GM12878 (cell line): ENCODE results near the gene LTBP3. TPM values are rescaled to one million over a fixed set of nuclear protein-coding genes. Genes with fewer than 3 reads are reported as not detected.

ENCODE experiments used
- ATF2 ChIP-seq: IDR thresholded peaks from 2 replicates; pipeline ENCODE4 v1.6.1; 2012; ENCODE audit warnings: low read length, inconsistent platforms
- BACH1 ChIP-seq: fragments of 450-650 bp; IDR thresholded peaks from 2 replicates; pipeline ENCODE4 v1.6.1; 2017; ENCODE audit warnings: mild to moderate bottlenecking, borderline replicate concordance
- BCL3 ChIP-seq: IDR thresholded peaks from 2 replicates; pipeline ENCODE4 v1.6.1; 2011; ENCODE audit warnings: borderline replicate concordance, low read depth, mild to moderate bottlenecking, moderate library complexity, low read length; ENCODE audit not compliant: insufficient read depth, poor library complexity, severe bottlenecking
- CBX3 ChIP-seq: fragments of 200-600 bp; sonication (generic); IDR thresholded peaks from 2 replicates; pipeline ENCODE4 v1.6.1; 2016; ENCODE audit warnings: low read depth, borderline replicate concordance
- CEBPB ChIP-seq, 2 experiments: fragments of 150-350 bp in 1 of 2; IDR thresholded peaks; 2 replicates each; pipeline ENCODE4 v1.6.1; 2012 to 2014; ENCODE audit warnings: low read depth in 2 of 2, low read length in 2 of 2, borderline replicate concordance in 1 of 2, inconsistent platforms in 1 of 2
- CEBPZ ChIP-seq: fragments of 150-350 bp; IDR thresholded peaks from 2 replicates; pipeline ENCODE4 v1.6.1; 2016; ENCODE audit warnings: low read depth, low read length
- CREB1 ChIP-seq: IDR thresholded peaks from 2 replicates; pipeline ENCODE4 v1.6.1; 2012; ENCODE audit warnings: low read depth, mild to moderate bottlenecking, inconsistent platforms
- MAX ChIP-seq: IDR thresholded peaks from 2 replicates; pipeline ENCODE4 v1.6.1; 2012; ENCODE audit warnings: low read depth, low read length, improper control_type of control experiment
- NKRF ChIP-seq: fragments of 450-650 bp; conservative IDR thresholded peaks from 2 replicates; pipeline ENCODE4 v1.6.1; 2017; ENCODE audit warnings: mild to moderate bottlenecking, moderate library complexity
- NR2C1 ChIP-seq: fragments of 450-650 bp; IDR thresholded peaks from 2 replicates; pipeline ENCODE4 v1.6.1; 2017; ENCODE audit warnings: antibody characterized with exemption, mild to moderate bottlenecking, moderate library complexity
- PML ChIP-seq: IDR thresholded peaks from 2 replicates; pipeline ENCODE4 v1.6.1; 2012; ENCODE audit warnings: low read length, inconsistent platforms
- POLR2A ChIP-seq: IDR thresholded peaks from 2 replicates; pipeline ENCODE4 v1.6.1; 2011; ENCODE audit warnings: low read depth, mild to moderate bottlenecking, low read length
- REST ChIP-seq: IDR thresholded peaks from 2 replicates; pipeline ENCODE4 v1.6.1; 2012; ENCODE audit warnings: mild to moderate bottlenecking, low read depth, low read length
- SP1 ChIP-seq: IDR thresholded peaks from one replicate; pipeline ENCODE4 v1.6.1; 2011; ENCODE audit warnings: low read depth, low read length
- polyA plus RNA-seq, 11 experiments: library from polyadenylated mRNA; depleted of rRNA in 4 of 11; unstranded in 6 of 11; stranded (reverse) in 5 of 11; fragments of >200 nt; fragmentation: Nextera tagmentation in 4 of 11; fragmentation: Illumina TruSeq in 1 of 11; extraction: Ambion mirVana in 4 of 11; extraction: Trizol in 1 of 11; gene quantifications; 1 replicate in 1 of 11; 2 replicates in 10 of 11; pipeline versions ENCODE4 v1.2.1 to v1.2.3, GENCODE V29; 2011 to 2016; ENCODE audit warnings: inconsistent platforms in 2 of 11, missing spikeins in 2 of 11, low read depth in 1 of 11
- total RNA-seq, 4 experiments: library from RNA; depleted of rRNA in 3 of 4; stranded (reverse); fragments of >200 nt in 3 of 4; fragmentation: Illumina TruSeq in 1 of 4; extraction: Trizol in 1 of 4; gene quantifications; 2 replicates each; pipeline versions ENCODE4 v1.2.1 to v1.2.3, GENCODE V29; 2013 to 2021

Gene LTBP3
- total and polyA plus RNA-seq, 10 of the 15 experiments (the other 5 are each of a cell fraction or from before 2014, with no cell fraction given) = 2.2 to 12.2 (median 6.2) TPM; not detected in 2

- peak; percentile 6; the same call in 1 of the 2 replicates for TF ChIP-seq PML
- TF ChIP-seq MAX = no peak
- TF ChIP-seq CBX3 = no peak
- peak; percentile 57 for TF ChIP-seq ATF2
- peak; percentile 86 for TF ChIP-seq BACH1
- 0 out of 2 replicates have a peak, but pooled peaks have one; percentile 9 for TF ChIP-seq CEBPZ
- peak; percentile 8 for TF ChIP-seq BCL3
- peak in 1 of 2 experiments; percentile 44; a peak in 1 of 4 replicates for TF ChIP-seq CEBPB (IDR thresholded peaks at IDR 0.05; ENCODE audit: borderline replicate concordance in 1 of 2, low read depth in 2 of 2, low read length in 2 of 2)
- TF ChIP-seq REST = 0 out of 2 replicates have a peak, but pooled peaks have one; percentile 5
- peak; percentile 76 for TF ChIP-seq POLR2A
- 0 out of 2 replicates have a peak, but pooled peaks have one; percentile 8 for TF ChIP-seq CREB1
- 0 out of 2 replicates have a peak, but pooled peaks have one; percentile 15 for TF ChIP-seq NKRF
- no peak for TF ChIP-seq NR2C1
- no peak for TF ChIP-seq SP1
These were observed 54.0 kb downstream of the LTBP3 start (continued) for GRCh38 chr11:65503949-65504673.
